Parathyroid adenoma (tissue), 2 donors: ENCODE data around the gene XKR7.
A peak's percentile ranks its signal among the peaks of the same experiment; 100 is the strongest.
"Not testable (repeated sequence)": the region's sequence is repeated elsewhere in the genome, so short reads cannot be mapped to it uniquely, and the experiment has no call there.

ENCODE experiments used
- H2AFZ ChIP-seq: fragments of 300-600 bp; sonication (generic); one replicate; pipeline ENCODE4 v1.7.0; 2017; ENCODE audit warnings: antibody characterized with exemption, mild to moderate bottlenecking
- H3K27ac ChIP-seq: fragments of 300-600 bp; sonication (generic); one replicate; pipeline ENCODE4 v1.7.0; 2017
- H3K27me3 ChIP-seq: fragments of 300-600 bp; sonication (generic); one replicate; pipeline ENCODE4 v1.7.0; 2017; ENCODE audit warnings: low read length; ENCODE audit not compliant: control insufficient read depth, insufficient read depth
- H3K36me3 ChIP-seq: fragments of 300-600 bp; sonication (generic); one replicate; pipeline ENCODE4 v1.7.0; 2017; ENCODE audit warnings: low read length; ENCODE audit not compliant: control insufficient read depth, insufficient read depth
- H3K4me1 ChIP-seq: fragments of 300-600 bp; sonication (generic); one replicate; pipeline ENCODE4 v1.7.0; 2017; ENCODE audit warnings: control low read depth
- H3K4me2 ChIP-seq: fragments of 300-600 bp; sonication (generic); one replicate; pipeline ENCODE4 v1.7.0; 2017; ENCODE audit warnings: low read length
- H3K4me3 ChIP-seq: fragments of 300-600 bp; sonication (generic); one replicate; pipeline ENCODE4 v1.7.0; 2017; ENCODE audit warnings: low read depth, low read length
- H3K79me2 ChIP-seq: fragments of 300-600 bp; sonication (generic); one replicate; pipeline ENCODE4 v1.7.0; 2017; ENCODE audit warnings: control low read depth
- H3K9ac ChIP-seq: fragments of 300-600 bp; sonication (generic); one replicate; pipeline ENCODE4 v1.7.0; 2017; ENCODE audit warnings: mild to moderate bottlenecking
- H3K9me3 ChIP-seq: fragments of 300-600 bp; sonication (generic); one replicate; pipeline ENCODE4 v1.7.0; 2017; ENCODE audit warnings: low read length; ENCODE audit not compliant: control insufficient read depth
- CTCF ChIP-seq: fragments of 300-600 bp; sonication (generic); IDR thresholded peaks from one replicate; pipeline ENCODE4 v1.7.0; 2017; ENCODE audit warnings: antibody characterized with exemption, mild to moderate bottlenecking
- donor health status: primary hyperparathyroidism.

The XKR7 gene

GRCh38 chr20:32033316-32033715, 65.4 kb downstream of the XKR7 start:
- Histone ChIP-seq H3K4me3 (no peak overlapping the region), H3K27me3 (no peaks in the 10 kb centered on the region), H2AFZ (no peak overlapping the region), H3K4me1 (no peaks in the 10 kb centered on the region), H3K4me2 (no peak overlapping the region), H3K9ac (no peak overlapping the region), H3K36me3 (no peaks in the 10 kb centered on the region), H3K27ac (no peak overlapping the region), H3K79me2 (no peaks in the 10 kb centered on the region), H3K9me3 (no peaks in the 10 kb centered on the region)
- no peak for TF ChIP-seq CTCF

- not testable (repeated sequence) for H3K27ac ChIP-seq, H3K4me2 ChIP-seq, H3K27me3 ChIP-seq, H2AFZ ChIP-seq, H3K4me1 ChIP-seq, H3K9me3 ChIP-seq, H3K9ac ChIP-seq, H3K79me2 ChIP-seq, H3K36me3 ChIP-seq, H3K4me3 ChIP-seq
Measured at GRCh38 chr20:32033721-32034120, 65.8 kb downstream of the XKR7 start.

GRCh38 chr20:32034581-32035425, 66.9 kb downstream of the XKR7 start:
- Histone ChIP-seq H3K36me3 (no peaks in the 10 kb centered on the region), H3K4me3 (no peak overlapping the region), H3K79me2 (no peaks in the 10 kb centered on the region), H3K27me3 (no peaks in the 10 kb centered on the region), H3K4me1 (no peaks in the 10 kb centered on the region), H3K9me3 (no peaks in the 10 kb centered on the region), H3K4me2 (no peak overlapping the region), H3K27ac (no peak overlapping the region), H3K9ac (no peak overlapping the region), H2AFZ (no peak overlapping the region)
- TF ChIP-seq CTCF: peak; percentile 61

GRCh38 chr20:32035426-32035779, 67.5 kb downstream of the XKR7 start:
- TF ChIP-seq CTCF: no peak
- no peaks in the 10 kb centered on the region for H3K36me3 ChIP-seq
- no peak overlapping the region for H3K27ac ChIP-seq
- no peaks in the 10 kb centered on the region for H3K9me3 ChIP-seq
- no peaks in the 10 kb centered on the region for H3K27me3 ChIP-seq
- no peaks in the 10 kb centered on the region for H3K4me1 ChIP-seq
- no peak overlapping the region for H3K4me2 ChIP-seq
- H3K4me3 ChIP-seq: no peak overlapping the region
- no peak overlapping the region for H3K9ac ChIP-seq
- H2AFZ ChIP-seq: no peak overlapping the region
- no peaks in the 10 kb centered on the region for H3K79me2 ChIP-seq

GRCh38 chr20:32036252-32036651, 68.3 kb downstream of the XKR7 start:
- H3K4me2 ChIP-seq: no peak overlapping the region
- H3K4me3 ChIP-seq: no peak overlapping the region
- no peak overlapping the region for H2AFZ ChIP-seq
- no peaks in the 10 kb centered on the region for H3K27me3 ChIP-seq
- no peaks in the 10 kb centered on the region for H3K4me1 ChIP-seq
- no peaks in the 10 kb centered on the region for H3K36me3 ChIP-seq
- no peaks in the 10 kb centered on the region for H3K9me3 ChIP-seq
- H3K9ac ChIP-seq: no peak overlapping the region
- H3K79me2 ChIP-seq: no peaks in the 10 kb centered on the region
- TF ChIP-seq CTCF: no peak
- no peak overlapping the region for H3K27ac ChIP-seq
